Anterior cingulate cortex (tissue), 58 donors: ENCODE measurements around the gene LIN7C.
"Not testable (repeated sequence)": the region's sequence is repeated elsewhere in the genome, so short reads cannot be mapped to it uniquely, and the experiment has no call there.

Experiments used
- DNase-seq, 58 donors: peaks; one replicate each; lab custom pipeline; 2025; lab: John Stamatoyannopoulos, UW

LIN7C gene, protein sequence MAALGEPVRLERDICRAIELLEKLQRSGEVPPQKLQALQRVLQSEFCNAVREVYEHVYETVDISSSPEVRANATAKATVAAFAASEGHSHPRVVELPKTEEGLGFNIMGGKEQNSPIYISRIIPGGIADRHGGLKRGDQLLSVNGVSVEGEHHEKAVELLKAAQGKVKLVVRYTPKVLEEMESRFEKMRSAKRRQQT

DNA sequence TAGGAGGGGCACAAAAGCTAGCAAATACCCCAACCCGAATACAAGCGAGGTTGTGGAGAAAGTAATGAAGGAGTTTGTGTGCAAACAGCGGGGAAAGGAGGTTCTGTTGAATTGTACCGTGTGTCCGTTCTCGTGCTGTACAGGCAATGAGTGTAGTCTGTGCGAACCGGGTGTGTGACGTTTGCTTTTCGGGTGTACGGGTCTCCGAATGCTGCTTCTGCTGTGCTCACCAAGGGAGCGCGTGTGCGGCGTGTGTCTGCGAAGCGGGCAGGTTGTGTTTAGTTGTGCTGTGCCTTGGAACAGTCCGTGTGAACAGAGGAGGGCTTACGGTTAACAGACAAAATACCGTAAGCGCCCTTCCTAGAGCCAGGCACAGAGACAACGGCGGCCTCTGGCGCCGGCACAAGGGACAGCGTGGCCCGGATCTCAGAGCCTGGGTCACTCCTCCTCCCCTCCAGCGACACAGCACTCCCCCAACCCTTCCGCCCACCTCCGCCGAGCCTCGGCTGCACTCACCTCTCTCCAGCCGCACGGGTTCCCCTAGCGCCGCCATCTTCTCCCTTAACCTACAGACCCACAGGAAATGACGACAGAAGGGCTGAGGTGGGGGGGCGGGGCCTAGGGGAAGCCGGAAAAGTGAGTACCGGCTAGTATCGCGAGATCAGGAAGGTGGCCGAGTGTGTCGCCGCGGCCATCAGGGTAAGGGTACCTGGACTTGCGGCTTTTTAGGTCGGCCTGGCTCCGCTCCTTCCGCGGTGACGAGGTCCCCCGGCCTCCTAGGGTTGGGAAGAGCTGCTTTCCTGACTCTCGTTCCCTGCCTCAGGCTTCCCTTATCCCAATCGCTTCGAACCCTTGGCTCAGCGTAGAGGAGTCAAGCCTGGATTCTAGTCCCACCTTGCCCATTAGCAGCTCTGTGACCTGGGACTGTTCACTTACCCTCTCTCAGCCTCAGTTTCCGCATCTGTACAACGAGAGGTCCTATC is at the start of gene LIN7C:
LIN7C (minus strand) TSS at position 570 of the 983 bp plus-strand sequence; CDS start at position 553, 17 bp downstream.
- DNase-seq: peak; percentile 65 to 97 (median 91)

DNA sequence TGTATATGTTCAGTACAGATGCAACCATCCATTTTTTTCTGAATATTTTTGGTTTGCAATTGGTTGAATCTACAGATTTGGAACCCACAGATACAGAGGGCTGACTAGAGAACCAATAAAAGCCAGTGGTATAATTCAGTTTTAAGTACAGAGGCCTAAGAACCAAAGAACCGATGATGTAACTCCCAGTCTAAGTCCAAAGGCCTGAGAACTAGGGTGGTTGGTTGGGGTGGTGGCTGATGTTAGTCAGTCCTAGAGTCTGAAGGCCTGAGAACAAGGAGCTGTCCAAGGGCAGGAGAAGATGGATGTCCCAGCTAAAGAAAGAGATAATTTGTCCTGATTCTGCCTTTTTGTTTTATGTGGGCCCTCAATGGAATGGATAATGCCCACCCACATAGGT is 48.7 kb upstream of the LIN7C start:
- DNase-seq: no peak

DNA sequence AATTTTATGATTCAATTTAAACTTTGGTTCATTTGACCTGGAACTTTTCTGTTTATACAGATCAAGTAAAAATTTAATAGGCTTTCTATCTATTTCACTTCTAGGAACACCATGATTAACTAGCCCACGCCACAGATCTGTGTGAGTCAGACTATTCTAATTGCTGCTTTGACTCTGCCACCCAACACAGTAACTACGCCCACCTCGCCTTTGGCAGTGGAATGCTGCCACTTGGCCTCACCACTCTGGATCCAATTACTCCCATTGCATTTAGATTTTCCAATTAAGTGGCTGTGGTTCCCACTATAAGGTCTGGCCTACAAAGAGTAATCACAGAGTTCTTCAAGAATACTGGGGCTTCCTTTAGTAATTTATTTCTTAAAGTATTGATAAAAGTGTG is 46.6 kb upstream of the LIN7C start:
- peak in 24 of 58 donors; percentile 0 to 47 (median 8) for DNase-seq

DNA sequence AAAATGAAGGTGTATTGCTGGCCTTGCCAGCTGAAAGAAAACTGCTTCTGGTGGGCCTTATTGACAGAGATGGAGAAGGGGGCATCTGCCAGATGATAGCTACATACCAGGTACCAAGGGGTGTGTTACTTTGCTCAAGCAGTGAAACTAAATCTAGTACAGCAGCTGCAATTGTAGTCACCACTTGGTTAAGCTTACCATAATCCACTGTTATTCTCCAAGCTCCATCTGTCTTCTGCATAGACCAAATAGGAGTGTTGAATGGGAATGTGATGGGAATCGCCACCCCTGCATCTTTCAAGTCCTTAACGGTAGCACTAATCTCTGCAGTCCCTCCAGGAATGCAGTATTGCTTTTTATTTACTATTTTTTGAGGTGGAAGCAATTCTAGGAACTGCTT is 45.8 kb upstream of the LIN7C start:
- DNase-seq: no peak

DNA sequence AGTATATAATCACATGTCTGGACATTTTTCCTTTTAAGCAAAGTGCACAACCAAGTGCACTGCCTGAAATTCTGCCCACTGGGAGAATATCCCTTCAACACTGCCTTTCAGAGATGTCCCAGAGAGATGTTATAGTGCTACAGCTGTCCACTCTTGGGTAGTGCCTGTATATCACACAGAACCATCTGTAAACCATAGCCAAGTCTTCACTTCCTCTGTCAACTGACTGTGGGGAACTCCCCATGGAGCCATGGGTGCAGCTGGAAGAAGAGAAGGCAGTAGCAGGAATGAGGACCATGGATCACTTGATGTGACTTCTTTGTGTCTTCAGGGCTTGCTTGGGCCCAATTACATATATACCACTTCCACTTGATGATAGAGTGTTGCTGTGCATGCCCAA is 44.6 kb upstream of the LIN7C start:
- no peak for DNase-seq

DNA sequence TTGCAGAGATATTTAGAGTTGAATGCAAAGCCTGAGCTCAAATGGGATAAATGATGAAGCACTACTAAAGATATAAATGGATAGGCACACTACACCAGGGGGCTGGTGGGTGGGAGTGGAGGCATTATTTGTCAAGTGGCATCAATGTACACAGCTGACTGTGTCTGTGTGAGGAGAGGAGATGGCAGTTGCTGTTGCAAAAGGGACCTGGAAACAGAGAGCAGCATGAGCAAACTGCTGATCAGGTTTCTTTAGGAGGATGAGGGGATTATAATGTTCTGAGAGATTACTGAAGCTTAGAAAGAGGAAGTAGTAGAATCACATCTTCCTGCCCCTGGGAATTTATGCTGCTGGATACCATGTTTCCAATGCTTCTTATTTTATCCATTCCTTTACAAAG is 39.4 kb upstream of the LIN7C start:
- no peak for DNase-seq

DNA sequence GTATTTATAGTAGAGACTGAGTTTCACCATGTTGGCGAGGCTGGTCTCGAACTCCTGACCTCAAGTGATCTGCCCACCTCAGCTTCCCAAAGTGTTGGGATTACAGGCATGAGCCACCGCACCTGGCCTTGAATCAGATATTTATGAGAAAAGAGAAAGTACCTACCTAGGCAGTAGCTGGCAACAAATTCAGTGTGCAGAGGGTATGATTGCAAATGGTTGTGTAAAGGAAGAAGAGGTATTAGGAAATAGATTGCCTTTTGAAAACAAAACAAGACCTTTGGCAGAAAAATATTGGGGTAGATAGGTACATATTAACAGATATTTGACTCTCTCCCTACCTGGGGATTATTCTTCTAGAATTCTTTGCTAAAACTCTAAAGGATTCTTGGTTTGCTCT is 38.5 kb upstream of the LIN7C start:
- no peak for DNase-seq

DNA sequence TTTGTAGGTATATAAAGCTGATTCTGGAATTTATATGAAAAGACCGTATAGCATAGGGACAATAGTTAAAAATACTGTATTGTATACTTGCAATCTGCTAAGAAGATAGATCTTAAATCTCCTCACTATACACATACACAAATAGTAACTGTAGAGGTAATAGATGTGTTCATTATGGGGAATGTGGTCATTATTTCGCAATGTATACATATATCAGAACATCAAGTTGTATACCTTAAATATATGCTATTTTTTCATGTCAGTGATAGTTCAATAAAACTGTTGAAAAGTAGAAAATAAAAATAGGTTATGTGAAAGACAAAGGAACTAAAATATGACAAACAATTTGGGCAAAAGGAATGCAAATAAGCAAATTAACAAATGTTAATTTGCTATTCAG is 35.2 kb upstream of the LIN7C start:
- no peak for DNase-seq

DNA sequence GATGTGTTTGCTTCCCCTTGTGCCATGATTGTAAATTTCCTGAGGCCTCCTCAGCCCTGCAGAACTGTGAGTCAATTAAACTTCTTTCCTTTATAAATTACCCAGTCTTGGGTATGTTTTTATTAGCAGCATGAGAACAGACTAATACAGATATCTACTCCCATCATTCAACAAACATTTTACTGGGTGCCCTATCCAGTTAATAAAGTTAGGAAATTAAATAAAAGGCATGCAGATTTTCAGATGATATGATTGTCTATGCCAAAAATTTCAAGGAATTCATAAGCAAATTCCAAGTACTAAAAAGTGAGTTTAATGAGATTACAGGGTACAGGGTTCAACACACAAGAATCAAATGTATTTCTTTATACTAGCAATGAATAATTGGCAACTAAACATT is 33.5 kb upstream of the LIN7C start:
- no peak for DNase-seq

DNA sequence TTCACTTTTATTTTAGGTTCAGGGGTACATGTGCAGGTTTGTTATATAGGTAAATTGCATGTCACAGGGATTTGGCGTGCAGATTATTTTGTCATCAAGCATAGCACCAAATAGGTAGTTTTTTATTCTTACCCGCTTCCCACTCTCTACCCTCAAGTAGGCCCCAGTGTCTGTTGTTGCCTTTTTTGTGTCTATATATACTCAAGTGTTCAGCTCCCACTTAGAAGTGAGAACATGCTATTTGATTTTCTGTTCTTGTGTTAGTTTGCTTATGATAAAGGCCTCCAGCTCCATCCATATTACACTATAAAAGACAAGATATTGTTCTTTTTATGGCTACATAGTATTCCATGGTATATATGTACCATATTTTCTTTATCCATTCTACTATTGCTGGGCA is 28.5 kb upstream of the LIN7C start:
- DNase-seq: no peak

DNA sequence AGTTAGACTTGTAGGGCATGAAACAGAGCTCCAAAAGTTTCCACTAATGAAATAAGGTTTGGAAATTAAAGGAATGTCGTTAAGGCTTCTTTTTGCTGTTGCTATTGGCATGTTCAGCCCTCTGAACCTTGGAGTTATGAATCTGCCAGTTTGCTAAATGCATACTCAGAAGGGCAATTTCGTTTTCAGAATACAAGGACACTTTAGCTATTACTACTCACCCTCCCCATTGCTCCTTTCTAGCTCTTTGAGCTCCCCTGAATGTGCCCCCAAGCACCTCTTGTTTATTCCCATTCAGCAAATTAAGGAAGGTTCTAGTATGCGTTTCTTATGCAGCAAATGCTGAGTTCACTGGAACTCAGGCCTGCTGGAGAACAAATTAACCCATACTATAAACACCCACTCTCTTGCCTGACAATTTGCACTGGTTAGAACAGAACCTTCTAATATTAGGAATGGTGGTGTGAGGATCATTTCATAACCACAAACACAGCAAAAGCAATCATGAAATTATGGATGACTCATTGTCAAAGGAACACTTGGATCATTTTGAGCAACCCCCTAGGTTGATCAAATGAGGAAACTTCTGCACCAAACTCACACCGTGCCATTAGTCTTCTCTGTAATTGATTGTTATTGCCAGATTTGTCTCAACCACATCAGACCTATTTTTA is 26.2 kb upstream of the LIN7C start:
- DNase-seq: no peak

DNA sequence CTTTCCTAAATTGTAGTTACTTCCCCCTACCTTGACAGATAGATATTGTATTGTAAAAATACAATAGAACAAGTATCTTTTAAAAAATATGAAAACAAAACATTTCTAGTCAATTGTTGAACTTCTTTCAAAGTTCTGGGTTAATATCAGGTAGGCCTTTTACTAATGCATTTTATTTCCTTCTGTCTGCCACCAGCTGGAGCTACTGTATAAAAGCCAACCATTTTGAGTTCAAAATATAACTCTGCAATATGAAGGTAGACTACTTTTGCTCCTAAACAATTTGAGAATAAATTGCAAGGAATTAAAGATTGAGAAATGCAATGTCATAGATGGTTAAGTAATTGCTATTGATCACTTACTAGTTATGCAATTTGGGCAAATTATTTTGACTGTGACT is 22.1 kb upstream of the LIN7C start:
- DNase-seq: no peak

DNA sequence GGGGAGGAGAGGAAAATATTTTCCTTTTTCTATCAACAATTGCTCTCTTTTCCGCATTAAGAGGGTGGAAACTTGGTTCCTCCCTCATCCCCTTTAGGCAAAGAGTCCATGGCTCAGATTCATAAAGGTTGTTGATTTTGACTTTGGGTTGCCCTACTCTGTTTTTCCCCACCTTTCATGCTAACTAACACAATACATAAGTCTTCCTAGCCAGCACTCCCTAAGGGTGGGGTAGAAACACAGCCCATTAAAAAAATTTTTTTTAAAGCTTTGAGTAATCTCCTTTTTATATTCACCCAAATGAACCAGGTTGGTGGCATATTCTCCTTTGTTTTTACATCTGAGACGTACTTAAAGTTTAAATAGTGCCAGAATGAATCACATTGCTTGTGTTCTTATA is 20.0 kb upstream of the LIN7C start:
- no peak for DNase-seq

DNA sequence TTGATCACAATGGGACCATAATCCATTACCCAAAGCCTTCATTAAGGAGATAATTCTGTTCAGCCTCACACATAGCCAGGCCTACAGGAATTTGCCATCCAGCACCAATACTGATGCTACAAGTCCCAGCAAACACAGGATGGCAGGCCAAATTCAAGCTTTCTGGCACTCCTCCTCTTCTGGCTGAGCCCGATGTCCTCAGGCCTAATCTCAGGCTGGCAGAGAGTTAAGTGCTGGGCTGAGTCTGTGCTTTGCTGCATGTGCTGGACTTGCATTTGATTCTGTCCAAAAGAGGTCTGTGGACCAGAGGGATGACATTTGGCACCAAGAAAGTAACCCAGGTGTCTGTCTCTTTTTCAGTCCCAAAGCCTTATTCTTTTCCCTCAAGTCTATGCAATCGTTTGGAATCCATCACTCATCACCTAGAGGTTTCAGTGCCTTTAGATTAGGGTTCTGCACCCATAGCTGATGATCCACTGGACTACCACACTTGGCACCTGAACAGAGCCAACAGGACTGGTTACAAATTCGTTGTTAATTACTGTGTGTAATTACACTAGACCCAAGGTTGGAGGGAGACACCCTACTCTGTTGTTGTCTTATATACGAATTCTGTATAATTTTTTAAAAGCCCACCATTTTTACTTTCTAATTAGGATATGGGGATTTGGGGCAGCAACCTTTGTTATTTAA is 19.4 kb upstream of the LIN7C start:
- DNase-seq: no peak

DNA sequence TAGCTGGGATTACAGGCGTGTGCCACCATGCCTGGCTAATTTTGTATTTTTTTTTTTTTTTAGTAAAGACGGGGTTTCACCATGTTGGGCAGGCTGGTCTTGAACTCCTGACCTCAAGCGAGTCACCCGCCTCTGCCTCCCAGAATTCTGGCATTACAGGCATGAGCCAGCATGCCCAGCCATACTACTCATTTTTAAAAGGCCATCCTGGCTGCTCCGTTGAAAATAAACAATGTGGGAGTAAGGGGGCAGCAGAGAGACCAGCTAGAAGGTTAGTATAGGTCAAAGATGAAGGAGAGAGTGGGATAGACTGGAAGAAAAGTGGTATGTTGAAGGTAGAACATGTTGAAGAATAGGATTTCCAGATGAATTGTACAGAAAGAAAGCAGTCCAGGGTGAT is 17.6 kb upstream of the LIN7C start:
- DNase-seq: no peak

DNA sequence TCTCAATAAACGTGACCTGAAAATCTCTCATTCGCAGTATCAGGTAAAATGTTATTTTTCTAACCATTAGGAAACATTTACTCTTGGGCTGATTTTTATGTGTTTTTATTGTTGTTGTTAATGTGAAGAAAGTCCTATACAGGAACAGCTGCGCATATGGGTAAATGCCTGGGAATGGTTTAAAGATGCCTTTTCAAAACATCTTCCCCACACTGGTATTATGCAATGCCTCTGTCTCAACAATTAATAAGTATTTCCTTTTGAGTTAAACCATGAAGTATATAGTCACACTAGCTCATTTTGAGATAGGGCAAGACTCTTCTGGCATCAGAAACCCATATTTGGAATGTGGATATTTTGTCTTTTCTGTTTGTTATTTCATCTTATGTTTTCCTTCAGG is 13.7 kb upstream of the LIN7C start:
- no peak for DNase-seq

DNA sequence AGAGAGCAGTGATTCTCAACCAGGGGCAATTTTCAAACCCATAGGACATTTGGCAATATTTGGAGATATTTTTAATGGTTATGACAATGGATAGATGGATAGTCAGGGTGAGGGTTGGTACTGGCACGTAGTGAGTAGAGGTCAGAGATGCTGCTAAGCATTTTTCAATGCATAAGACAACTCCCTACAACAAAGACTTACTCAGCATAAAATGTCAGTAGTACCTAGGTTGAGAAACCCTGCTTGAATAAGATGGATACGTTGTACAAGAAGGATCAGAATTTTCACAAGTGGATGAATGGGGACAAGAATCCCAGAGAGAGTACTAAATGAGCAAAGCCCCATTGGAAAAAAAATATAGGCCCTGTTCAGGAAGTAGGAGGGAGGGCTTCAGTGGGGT is 11.9 kb upstream of the LIN7C start:
- no peak for DNase-seq

DNA sequence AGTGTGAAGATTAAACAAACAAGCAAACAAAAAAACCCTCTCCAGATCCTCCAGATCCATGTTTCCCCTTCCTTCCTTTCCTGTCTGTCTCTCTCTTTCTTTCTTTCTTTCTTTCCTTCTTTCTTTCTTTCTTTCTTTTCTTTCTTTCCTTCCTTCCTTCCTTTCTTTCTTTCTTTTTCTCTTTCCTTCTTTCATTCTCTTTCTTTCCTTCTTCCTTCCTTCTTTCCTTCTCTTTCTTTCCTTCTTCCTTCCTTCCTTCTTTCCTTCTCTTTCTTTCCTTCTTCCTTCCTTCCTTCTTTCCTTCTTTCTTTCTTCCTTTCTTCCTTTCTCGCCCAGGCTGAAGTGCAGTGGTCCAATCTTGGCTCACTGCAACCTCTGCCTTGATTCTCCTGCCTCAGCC is 10.9 kb upstream of the LIN7C start:
- not testable (repeated sequence) for DNase-seq

DNA sequence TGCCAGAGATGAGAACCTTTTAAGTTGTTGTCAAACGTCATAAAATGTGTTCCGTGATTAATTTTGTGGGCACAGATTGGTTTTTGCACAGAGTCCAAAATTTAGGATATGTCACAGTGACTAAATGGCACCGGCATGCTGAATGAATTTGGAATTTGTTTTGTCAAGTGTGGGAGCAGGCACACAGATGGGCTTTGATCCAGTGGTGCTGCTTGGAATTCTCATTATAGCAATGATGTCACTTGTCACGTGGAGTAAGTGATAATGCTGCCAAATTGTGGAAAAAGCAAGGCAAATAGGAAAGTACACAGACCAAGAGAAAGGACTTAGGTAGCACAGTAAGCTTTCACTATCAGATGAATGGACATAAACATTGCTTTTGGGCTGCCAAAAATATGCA is 8.0 kb upstream of the LIN7C start:
- peak in 9 of 58 donors; percentile 1 to 32 (median 3) for DNase-seq

DNA sequence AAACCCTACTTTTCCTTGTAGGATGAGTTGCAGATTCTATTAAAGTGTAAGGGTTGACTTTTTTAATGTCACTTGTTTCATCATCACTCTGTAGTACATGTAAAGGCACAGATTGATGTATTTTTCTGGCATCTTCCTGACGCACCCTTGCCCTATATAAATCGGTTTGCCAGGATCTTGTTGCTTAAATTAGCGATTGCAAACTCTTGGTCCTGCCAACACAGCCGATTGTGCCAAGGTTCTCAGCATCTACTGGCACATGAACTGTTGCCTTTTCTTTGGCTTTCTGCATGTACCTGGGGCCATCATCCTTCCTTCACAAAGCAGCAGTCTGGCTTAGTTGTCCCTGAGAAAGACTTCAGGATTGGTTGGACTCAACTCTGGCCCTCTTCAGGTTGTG is 7.5 kb upstream of the LIN7C start:
- peak in 3 of 58 donors; percentile 6 to 28 (median 10) for DNase-seq

DNA sequence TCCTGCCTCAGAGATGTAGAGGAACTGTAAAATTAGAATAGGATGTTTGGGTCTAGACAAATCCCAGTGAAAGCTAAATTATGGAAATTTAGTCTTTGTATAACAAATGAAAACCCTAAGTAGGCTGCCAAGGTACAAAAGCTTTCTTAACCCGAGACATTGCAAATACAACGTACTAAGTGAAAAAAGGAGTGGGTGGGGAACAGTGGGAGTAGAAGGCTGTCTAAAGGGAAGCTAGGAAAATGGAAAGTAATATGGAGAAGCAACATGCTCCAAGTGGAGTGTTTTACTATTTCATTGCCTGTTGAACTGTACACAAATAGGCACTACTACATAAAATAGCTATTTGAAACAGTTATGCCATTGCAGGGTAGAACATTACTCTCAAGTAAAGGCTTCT is 6.8 kb upstream of the LIN7C start:
- DNase-seq: peak in 1 of 58 donors; percentile 10
